Endothelial cell of umbilical vein (primary cell): ENCODE data around the gene CCDC197. TPM values are rescaled to one million over a fixed set of nuclear protein-coding genes. Genes with fewer than 3 reads are reported as not detected.

Source experiments
- BruUV-seq: library from RNA; stranded (reverse); fragments of 400-500 nt; replicated peaks from 2 replicates; lab custom pipeline; 2021; lab: Mats Ljungman, UMichigan
- CTCF ChIA-PET: fragments of 300-600, 350-600 bp; sonication (Branson Sonifier 250); formaldehyde crosslinking; loops from one replicate; lab custom pipeline; 2021; ENCODE audit warnings: antibody characterized with exemption, inconsistent platforms; lab: Charles Lee
- POLR2A ChIA-PET: fragments of 300-600, 350-600 bp; sonication (Branson Sonifier 250); formaldehyde crosslinking; loops from one replicate; lab custom pipeline; 2021; ENCODE audit warnings: antibody characterized with exemption, inconsistent platforms; lab: Charles Lee
- DNase-seq: peaks from one replicate; pipeline ENCODE4 v3.0.0-alpha.2; 2011; ENCODE audit warnings: low read depth, low spot score
- FAIRE-seq: peaks from 2 replicates; lab custom pipeline; 2011; peaks lifted over from hg19 to GRCh38; lab: Jason Lieb, UNC
- H2AFZ ChIP-seq: 2 replicates; pipeline ENCODE4 v1.6.0; 2012; ENCODE audit warnings: low read depth, low read length, control low read depth, inconsistent platforms
- H3K27ac ChIP-seq: 2 replicates; pipeline ENCODE4 v1.5.1; 2011; ENCODE audit warnings: low read depth, mild to moderate bottlenecking, control low read depth, low read length, moderate library complexity; ENCODE audit not compliant: insufficient read depth
- H3K27me3 ChIP-seq, 2 experiments: 2 replicates each; pipeline versions ENCODE4 v1.6.0 to v1.6.1; 2011; ENCODE audit warnings: low read length in 2 of 2, mixed read lengths in 1 of 2; ENCODE audit not compliant: control insufficient read depth in 2 of 2, insufficient read depth in 2 of 2
- H3K36me3 ChIP-seq, 2 experiments: 2 replicates in 1 of 2; 3 replicates in 1 of 2; pipeline ENCODE4 v1.5.1; 2011; ENCODE audit warnings: low read length in 2 of 2, mild to moderate bottlenecking in 1 of 2, moderate library complexity in 1 of 2; ENCODE audit not compliant: control insufficient read depth in 2 of 2, insufficient read depth in 2 of 2; ENCODE audit errors: extremely low read depth in 1 of 2
- H3K4me1 ChIP-seq: 3 replicates; pipeline ENCODE4 v1.5.1; 2011; ENCODE audit warnings: mild to moderate bottlenecking, low read length; ENCODE audit not compliant: control insufficient read depth, insufficient read depth; ENCODE audit errors: extremely low read depth
- H3K4me2 ChIP-seq: 2 replicates; pipeline ENCODE4 v1.6.1; 2011; ENCODE audit warnings: low read length, control low read depth, mixed read lengths; ENCODE audit not compliant: insufficient read depth
- H3K4me3 ChIP-seq, 3 experiments: fragments of 200-600 bp in 1 of 3; sonication (generic), shearing (Covaris generic) in 1 of 3; replicated peaks in 1 of 3; 2 replicates each; pipeline ENCODE4 v1.5.1; 2011 to 2016; ENCODE audit warnings: control low read depth in 3 of 3, low read length in 3 of 3, mild to moderate bottlenecking in 2 of 3, inconsistent platforms in 1 of 3, low read depth in 1 of 3, moderate library complexity in 1 of 3; ENCODE audit not compliant: insufficient read depth in 1 of 3
- H3K79me2 ChIP-seq: 2 replicates; pipeline ENCODE4 v1.6.0; 2012; ENCODE audit warnings: low read length, inconsistent platforms; ENCODE audit not compliant: control insufficient read depth, insufficient read depth
- H3K9ac ChIP-seq: replicated peaks from 2 replicates; pipeline ENCODE3; 2011; ENCODE audit warnings: low read length, control low read depth; ENCODE audit not compliant: insufficient read depth; ENCODE audit errors: extremely low read depth
- H3K9me1 ChIP-seq: replicated peaks from 3 replicates; pipeline ENCODE4 v1.6.0; 2011; ENCODE audit warnings: mild to moderate bottlenecking, low read length; ENCODE audit not compliant: control insufficient read depth, insufficient read depth; ENCODE audit errors: extremely low read depth
- H3K9me3 ChIP-seq: replicated peaks from 2 replicates; pipeline ENCODE4 v1.5.1; 2012; ENCODE audit warnings: low read length, inconsistent platforms; ENCODE audit not compliant: control insufficient read depth, insufficient read depth
- H4K20me1 ChIP-seq: replicated peaks from 2 replicates; pipeline ENCODE3; 2011; ENCODE audit warnings: mild to moderate bottlenecking, low read length; ENCODE audit not compliant: control insufficient read depth, insufficient read depth; ENCODE audit errors: extremely low read depth
- EZH2 ChIP-seq: IDR thresholded peaks from 2 replicates; pipeline ENCODE4 v1.6.1; 2012; ENCODE audit warnings: borderline replicate concordance, low read depth, mild to moderate bottlenecking, moderate library complexity, low read length, inconsistent platforms; ENCODE audit not compliant: severe bottlenecking
- FOS ChIP-seq: IDR thresholded peaks from 2 replicates; pipeline ENCODE4 v1.6.1; 2011; ENCODE audit warnings: mild to moderate bottlenecking, low read length, moderate library complexity, borderline replicate concordance; ENCODE audit not compliant: insufficient read depth
- GATA2 ChIP-seq: IDR thresholded peaks from 2 replicates; pipeline ENCODE4 v1.7.0; 2011; ENCODE audit warnings: low read depth, mild to moderate bottlenecking, moderate library complexity, mixed read lengths, low read length; ENCODE audit not compliant: insufficient read length, insufficient read depth
- JUN ChIP-seq: IDR thresholded peaks from 2 replicates; pipeline ENCODE4 v1.6.1; 2011; ENCODE audit warnings: borderline replicate concordance, low read depth; ENCODE audit not compliant: insufficient read length, insufficient read depth
- MYC ChIP-seq: IDR thresholded peaks from one replicate; pipeline ENCODE4 v1.6.1; 2011; ENCODE audit warnings: mild to moderate bottlenecking, low read depth, low read length
- POLR2A ChIP-seq: IDR thresholded peaks from 2 replicates; pipeline ENCODE4 v1.6.1; 2012; ENCODE audit warnings: low read depth, mild to moderate bottlenecking, control low read depth, low read length
- POLR2AphosphoS5 ChIP-seq: IDR thresholded peaks from 2 replicates; pipeline ENCODE4 v1.6.1; 2012; ENCODE audit warnings: low read depth, mild to moderate bottlenecking, control low read depth, low read length, moderate library complexity; ENCODE audit not compliant: insufficient read depth
- dilution Hi-C: fragments of 300-500 bp; cut with MboI; formaldehyde crosslinking; loops from one replicate; pipeline ENCODE4 v1.15.0; 2019; ENCODE audit warnings: low sequenced_read_pairs; ENCODE audit not compliant: extremely low pct_ligation_motif_present
- intact Hi-C: fragments of 100-400 bp; cut with micrococcal nuclease; formaldehyde crosslinking; loops from one replicate; pipeline ENCODE4 v1.10.0; 2022
- polyA plus RNA-seq, 4 experiments: library from polyadenylated mRNA; depleted of rRNA in 3 of 4; stranded (reverse) in 3 of 4; unstranded in 1 of 4; fragments of >200 nt; gene quantifications; 2 replicates each; pipeline versions ENCODE4 v1.2.1 to v1.2.3, GENCODE V29; 2011 to 2012; ENCODE audit warnings: missing spikeins in 1 of 4
- total RNA-seq: library from RNA; stranded (reverse); gene quantifications from 2 replicates; pipeline ENCODE4 v1.2.3, GENCODE V29; 2021
- TF ChIP-seq, protein P1 (sequence below), 2 donors: IDR thresholded peaks; 1 replicate in 1 of 2; 2 replicates in 1 of 2; pipeline ENCODE4 v1.5.1; 2011; ENCODE audit warnings: low read length in 2 of 2, mild to moderate bottlenecking in 2 of 2, moderate library complexity in 2 of 2, control low read depth in 1 of 2, inconsistent platforms in 1 of 2, low read depth in 1 of 2; ENCODE audit not compliant: insufficient read depth in 1 of 2; ENCODE audit errors: extremely low read depth in 1 of 2
- TF ChIP-seq, protein P2 (sequence below): IDR thresholded peaks from 2 replicates; pipeline ENCODE4 v1.6.1; 2011; ENCODE audit not compliant: insufficient read depth, insufficient read length

CCDC197 gene
- total and polyA plus RNA-seq, 2 donors (not counting 3 experiments of a cell fraction or from before 2014, with no cell fraction given) = not detected

DNA sequence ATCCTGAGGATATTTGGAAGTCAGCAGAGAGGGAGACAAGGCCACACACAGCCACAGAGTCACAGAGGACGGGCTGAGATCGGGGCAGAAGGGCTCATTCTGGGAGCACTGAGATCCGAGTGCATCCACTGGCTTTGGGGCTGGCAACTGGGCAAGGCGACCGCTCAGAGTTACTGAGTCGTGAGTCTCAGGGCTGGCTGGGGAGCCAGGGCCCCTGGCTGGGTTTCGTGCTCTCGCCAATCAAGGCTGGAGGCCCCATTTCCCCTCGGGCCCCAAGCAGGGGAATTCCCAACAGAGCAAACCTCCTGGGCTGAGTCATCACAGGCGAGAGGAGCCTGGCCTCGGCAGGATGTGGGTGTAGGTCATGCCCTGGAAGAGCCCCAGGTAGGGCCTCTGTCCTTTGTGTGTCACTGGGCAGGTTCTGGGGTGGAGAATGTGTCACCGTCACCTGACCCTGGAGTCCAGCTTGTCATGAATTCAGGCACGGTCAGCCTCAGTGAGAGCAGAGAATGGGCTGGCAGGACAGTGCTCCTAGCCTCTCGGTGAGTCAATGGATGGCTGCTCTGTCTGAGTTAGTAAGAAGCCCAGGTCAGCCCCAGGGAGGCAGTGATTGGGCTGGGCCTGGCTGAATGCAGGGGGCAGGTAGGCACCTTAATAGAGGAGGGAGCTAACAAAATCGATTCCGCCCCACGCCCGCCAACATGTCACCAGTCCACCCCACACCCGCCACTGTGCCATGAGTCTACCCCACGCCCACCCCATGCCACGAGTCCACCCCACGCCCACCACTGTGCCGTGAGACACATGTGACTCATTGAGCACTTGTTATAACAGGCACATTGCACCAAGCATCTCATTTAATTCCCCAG, 37.6 kb upstream of the CCDC197 start:
- no peak overlapping the region for H3K4me2 ChIP-seq

DNA sequence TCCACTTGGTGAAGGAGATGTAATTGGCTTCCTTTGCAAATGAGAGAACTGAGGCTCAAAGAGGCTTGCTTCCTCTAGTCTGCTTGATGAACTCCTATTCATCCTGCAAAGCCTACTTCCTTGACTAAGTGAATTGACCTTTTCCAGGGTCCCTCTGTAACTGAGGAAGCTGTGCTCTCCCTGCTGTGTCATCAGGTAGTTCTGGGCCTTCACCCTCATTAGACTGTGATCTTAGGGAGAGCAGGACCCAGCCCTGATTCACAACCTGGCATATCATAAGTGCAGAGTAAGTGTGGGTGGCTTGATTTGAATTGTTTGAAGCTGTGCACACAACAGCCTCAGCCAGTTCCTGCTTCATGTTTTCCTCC, 37.0 kb upstream of the CCDC197 start:
- Histone ChIP-seq H3K9ac (no peak overlapping the region), H3K36me3 (no peaks in the 10 kb centered on the region), H3K4me2 (no peak overlapping the region), H3K9me1 (no peaks in the 10 kb centered on the region), H3K4me1 (no peaks in the 10 kb centered on the region), H2AFZ (no peak overlapping the region), H4K20me1 (no peaks in the 10 kb centered on the region), H3K27ac (no peak overlapping the region), H3K9me3 (no peaks in the 10 kb centered on the region), H3K4me3 (no peak overlapping the region), H3K79me2 (no peaks in the 10 kb centered on the region), H3K27me3 (no peaks in the 10 kb centered on the region)
- dilution Hi-C loops = no loop called here
- no peak for DNase-seq
- FAIRE-seq = no peak
- BruUV-seq = no TSS peak
- ChIA-PET CTCF (interaction anchor here (1.0 to 7.1 kb wide), 3 partner anchors 13 to 24 kb away, joined by 3 to 60 read pairs (median 4); no protein-coding TSS in a partner anchor), POLR2A (no interaction called here)
- intact Hi-C loops = no loop called here
- TF ChIP-seq GATA2 (no peak), MYC (no peak), FOS (no peak), JUN (no peak), POLR2AphosphoS5 (no peak), EZH2 (no peak), POLR2A (no peak)
- TF ChIP-seq, protein P1, sequence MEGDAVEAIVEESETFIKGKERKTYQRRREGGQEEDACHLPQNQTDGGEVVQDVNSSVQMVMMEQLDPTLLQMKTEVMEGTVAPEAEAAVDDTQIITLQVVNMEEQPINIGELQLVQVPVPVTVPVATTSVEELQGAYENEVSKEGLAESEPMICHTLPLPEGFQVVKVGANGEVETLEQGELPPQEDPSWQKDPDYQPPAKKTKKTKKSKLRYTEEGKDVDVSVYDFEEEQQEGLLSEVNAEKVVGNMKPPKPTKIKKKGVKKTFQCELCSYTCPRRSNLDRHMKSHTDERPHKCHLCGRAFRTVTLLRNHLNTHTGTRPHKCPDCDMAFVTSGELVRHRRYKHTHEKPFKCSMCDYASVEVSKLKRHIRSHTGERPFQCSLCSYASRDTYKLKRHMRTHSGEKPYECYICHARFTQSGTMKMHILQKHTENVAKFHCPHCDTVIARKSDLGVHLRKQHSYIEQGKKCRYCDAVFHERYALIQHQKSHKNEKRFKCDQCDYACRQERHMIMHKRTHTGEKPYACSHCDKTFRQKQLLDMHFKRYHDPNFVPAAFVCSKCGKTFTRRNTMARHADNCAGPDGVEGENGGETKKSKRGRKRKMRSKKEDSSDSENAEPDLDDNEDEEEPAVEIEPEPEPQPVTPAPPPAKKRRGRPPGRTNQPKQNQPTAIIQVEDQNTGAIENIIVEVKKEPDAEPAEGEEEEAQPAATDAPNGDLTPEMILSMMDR (IDR thresholded peaks at IDR 0.05; ENCODE audit: extremely low read depth in 1 of 2, insufficient read depth in 1 of 2, low read depth in 1 of 2, low read length in 2 of 2) = no peak
- TF ChIP-seq, protein P2, sequence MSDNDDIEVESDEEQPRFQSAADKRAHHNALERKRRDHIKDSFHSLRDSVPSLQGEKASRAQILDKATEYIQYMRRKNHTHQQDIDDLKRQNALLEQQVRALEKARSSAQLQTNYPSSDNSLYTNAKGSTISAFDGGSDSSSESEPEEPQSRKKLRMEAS = no peak

More for the DNA sequence above, 37.6 kb upstream of the CCDC197 start:
- dilution Hi-C loops = no loop called here
- peak; percentile 85 for FAIRE-seq
- peak; percentile 36 for DNase-seq
- Histone ChIP-seq H3K36me3 (no peaks in the 10 kb centered on the region), H3K9ac (no peak overlapping the region), H3K27ac (peak overlapping the region; percentile 49), H3K9me1 (no peaks in the 10 kb centered on the region), H3K79me2 (no peaks in the 10 kb centered on the region), H2AFZ (no peak overlapping the region), H3K4me3 (no peak overlapping the region), H3K9me3 (no peaks in the 10 kb centered on the region), H4K20me1 (no peaks in the 10 kb centered on the region), H3K4me1 (no peaks in the 10 kb centered on the region), H3K27me3 (no peaks in the 10 kb centered on the region)
- no TSS peak for BruUV-seq
- POLR2A ChIA-PET = no interaction called here
- TF ChIP-seq POLR2AphosphoS5 = peak; percentile 28
- TF ChIP-seq POLR2A = no peak
- CTCF ChIA-PET = interaction anchor here (0.8 to 7.1 kb wide), 4 partner anchors 13 to 23 kb away, joined by 3 to 60 read pairs (median 4); no protein-coding TSS in a partner anchor
- intact Hi-C loops = no loop called here
